HG03439 (cell line): ENCODE data around the gene ANKS4B.
"Not testable (repeated sequence)": the region's sequence is repeated elsewhere in the genome, so short reads cannot be mapped to it uniquely, and the experiment has no call there.

Source experiments
- ATAC-seq: cut with Tn5 transposase; IDR thresholded peaks from one replicate; pipeline ENCODE4 v1.9.1; 2021; ENCODE audit warnings: mild to moderate bottlenecking, moderate library complexity; ENCODE audit not compliant: unreplicated experiment

ANKS4B gene

DNA sequence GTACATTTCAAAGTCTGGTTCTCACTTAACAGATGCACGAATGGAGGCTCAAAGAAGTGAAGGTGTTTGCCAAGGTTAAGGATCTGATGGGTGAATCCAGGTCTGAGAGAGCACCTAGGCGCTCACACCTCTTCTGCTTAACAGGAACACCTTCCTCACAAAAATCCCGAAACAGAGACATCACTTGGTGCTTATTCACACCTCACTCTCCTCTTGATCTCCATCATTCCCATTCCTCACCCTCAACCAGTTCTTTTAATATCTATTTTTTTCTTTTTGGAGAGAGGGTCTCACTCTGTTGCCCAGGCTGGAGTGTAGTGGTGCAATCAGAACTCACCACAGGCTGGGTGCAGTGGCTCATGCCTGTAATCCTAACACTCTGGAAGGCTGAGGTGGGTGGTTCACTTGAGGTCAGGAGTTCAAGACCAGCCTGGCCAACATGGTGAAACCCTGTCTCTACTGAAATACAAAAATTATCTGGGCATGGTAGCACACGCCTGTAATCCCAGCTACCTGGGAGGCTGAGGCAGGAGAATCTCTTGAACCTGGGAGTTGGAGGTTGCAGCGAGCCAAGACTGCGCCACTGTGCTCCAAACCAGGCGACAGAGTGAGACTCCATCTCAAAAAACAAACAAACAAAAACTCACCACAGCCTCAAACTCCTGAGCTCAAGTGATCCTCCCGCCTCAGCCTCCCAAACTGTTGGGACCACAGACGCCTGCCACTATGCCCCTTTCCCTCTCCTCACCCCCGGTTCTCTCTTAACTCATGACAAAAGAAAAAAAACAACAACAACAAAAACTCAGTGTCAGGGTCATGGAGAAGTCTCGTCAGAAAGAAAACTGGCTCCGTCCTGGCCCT lies 29.5 kb downstream of the ANKS4B start:
- ATAC-seq = no peak

DNA sequence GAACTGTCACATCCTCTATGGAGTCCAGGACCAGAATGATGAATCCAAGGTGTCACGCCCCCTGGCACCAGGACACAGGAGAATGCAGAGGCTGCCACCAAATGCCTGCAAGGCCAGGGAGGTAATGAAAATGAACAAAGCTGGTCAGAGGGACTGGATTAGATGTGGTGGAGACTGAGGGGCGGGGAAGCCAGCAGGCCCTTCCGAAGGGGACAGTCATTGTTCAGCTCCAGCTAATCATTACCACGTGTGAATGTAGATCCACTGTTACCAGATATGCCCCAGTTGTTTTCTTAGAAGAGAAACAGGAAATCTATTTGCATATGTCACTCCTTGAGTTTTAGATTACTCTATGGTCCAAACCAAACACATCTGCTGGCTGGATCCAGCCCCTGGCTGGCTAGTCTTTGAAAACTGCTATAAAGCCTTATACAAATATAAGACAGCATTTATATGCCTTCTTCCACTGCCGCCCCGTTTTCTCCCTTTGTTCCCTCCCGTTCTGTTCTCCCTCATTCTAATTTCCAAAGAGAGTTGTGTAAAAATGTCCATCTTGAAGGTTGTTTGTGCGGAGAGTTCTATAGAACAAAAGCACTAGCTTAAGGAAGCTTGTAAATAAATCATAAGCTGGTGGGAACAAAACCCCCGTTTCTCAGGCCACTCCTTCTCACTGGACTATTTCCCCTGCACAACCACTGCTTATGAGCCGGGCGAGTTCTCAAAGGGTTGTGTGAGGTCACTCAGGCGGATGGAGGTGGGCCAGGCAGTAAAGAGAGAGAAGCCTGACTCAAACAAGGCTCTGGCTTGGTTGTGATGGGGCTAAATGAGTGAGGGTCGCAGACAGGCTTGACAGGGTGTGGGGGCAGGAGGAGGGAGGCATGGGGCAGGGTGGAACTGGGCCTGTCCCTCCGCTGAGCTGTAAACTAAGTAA lies 30.4 kb downstream of the ANKS4B start:
- ATAC-seq = no peak

DNA sequence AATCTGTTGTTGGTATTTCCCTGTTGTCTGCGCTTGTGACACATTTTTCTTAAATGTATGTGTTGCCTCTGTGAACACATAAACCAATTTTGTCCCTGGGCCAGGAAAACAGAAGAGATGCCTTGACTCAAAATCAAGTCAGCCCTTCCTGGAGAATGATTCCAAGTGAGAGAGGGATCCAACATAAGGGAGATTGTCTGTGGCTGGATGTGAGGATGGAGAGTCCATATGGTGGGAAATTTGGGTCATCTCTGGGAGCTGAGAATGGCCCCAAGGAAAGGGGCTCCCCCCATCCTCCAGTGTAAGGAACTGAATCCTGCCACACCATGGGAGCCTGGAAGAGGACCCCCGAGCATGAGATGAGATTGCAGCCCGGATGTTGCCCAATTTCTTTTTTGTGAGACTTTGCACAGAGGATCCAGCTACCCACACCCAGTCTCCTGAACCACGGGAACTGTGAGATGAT lies 31.1 kb downstream of the ANKS4B start:
- ATAC-seq = no peak

DNA sequence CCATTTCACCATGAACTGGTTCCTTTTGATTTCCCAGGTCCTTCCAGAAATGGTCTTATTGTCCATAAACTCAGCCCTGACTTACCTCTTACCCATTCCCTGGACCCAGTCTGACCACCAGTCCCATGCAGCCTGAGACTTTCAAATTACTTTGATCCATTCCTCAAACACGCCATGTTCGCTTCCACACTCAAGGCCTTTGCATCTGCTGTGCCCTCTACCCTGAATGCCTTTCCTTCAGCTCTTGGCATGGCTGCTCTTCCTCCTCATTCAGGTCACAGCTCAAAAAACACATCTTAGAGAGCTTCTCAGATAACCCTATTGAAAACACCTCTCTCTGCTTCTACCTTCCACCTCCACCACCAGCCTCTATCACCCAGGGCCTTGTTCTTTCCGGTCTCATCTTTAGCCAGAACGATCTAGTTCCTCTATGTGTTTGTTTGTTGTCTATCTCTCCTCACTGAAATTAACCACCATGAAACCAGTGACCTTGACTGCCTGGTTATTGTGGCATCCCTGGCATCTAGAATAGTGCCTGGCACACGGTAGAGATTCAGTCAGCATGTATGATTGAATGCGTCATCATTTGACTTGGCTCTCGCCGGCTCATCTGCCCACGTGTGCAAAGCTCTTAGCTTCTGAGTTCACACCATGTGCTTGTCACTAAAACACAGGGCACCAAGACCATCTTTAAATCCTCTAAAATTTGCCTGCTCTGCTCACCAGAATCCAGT lies 31.8 kb downstream of the ANKS4B start:
- no peak for ATAC-seq

DNA sequence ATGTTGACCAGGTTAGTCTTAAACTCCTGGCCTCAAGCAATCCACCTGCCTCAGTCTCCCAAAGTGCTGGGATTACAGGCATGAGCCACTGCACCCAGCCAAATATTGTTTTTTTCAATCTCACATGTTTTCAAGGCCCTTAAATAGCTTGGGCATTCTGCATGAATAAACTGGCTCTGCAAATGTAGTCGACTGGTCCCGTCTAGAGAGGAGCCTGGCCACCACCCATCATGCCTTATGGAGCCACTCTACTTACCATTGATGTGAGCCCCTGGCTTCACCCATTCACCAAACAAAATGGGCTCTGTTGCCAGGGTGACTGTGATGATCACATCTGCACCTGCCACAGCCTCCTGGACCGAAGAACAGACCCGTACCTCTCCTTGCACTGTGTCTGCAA lies 33.8 kb downstream of the ANKS4B start:
- no peak for ATAC-seq

DNA sequence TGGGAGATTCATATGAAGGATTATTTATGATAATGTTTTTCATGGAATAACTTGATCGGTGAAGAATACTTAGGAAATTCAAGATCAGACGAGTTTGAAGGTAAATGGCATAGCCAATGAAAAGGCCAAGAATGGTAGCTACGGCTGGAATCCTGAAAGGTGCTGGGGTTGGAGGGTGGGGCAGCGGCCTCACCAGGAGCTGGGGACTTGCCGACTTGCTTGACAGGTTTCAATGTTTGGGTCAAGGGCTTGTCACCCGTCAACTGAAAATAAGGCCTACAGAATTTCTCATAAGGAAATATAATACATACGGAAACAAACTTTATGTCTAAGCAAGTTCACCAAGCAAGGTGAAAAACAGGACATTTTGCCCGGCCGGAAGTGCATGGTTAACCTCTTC lies 34.7 kb downstream of the ANKS4B start:
- no peak for ATAC-seq

DNA sequence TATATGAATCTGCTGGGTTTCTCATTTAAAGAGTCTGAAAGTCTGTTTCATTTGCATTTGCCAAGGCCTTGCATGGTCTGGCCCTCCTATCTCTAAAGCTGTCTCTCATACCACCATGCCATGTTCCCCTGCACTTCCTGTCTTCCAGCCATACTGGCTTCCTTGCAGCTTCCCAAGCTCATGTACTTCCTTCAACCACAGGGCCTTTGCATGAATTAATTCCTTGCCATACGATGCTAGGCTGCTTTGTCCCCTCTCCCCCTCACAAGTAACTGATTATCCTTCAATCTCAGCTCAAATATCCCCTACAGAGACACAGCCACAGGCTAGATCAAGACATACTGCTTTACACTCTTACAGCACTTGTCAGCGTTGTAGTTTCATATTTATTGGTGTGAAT lies 38.8 kb downstream of the ANKS4B start:
- ATAC-seq = no peak

DNA sequence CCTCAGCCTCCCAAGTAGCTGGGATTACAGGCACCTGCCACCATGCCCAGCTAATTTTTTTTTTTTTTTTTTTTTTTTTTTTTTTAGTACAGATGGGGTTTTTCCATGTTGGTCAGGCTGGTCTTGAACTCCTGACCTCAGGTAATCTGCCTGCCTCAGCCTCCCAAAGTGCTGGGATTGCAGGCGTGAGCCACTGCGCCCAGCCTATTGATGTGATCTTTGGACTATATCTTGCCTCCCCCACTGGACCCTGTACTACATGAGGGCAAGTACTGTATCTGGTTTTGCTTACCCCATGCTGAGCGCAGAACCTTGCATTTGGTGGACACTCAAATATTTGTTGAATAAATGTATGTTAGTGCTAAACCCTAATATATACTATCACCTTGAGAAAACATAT lies 39.3 kb downstream of the ANKS4B start:
- ATAC-seq = not testable (repeated sequence)

DNA sequence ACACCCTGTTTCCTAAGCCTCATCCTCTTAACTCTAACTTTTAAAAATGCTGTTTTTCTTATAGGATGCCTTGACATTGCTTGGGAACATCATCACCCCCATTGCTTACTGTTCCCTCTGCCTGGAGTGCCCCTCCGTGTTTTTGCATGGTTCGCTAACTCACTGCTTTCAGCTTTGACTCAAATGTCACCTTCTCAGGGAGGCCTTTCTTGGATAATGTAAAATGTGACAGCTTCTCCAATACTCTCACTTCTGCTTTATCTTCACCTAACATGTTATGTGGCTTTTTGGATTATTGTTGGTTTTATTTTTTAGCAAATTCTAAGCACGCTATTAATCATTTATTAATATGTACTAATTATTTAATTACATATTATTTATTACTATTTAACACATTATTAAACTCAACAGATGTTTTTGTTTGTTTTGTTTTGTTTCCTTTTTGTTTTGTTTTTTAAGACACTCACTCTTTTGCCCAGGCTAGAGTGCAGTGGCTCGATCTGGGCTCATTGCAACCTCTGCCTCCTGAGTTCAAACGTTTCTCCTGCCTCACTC lies 40.8 kb downstream of the ANKS4B start:
- ATAC-seq = no peak

DNA sequence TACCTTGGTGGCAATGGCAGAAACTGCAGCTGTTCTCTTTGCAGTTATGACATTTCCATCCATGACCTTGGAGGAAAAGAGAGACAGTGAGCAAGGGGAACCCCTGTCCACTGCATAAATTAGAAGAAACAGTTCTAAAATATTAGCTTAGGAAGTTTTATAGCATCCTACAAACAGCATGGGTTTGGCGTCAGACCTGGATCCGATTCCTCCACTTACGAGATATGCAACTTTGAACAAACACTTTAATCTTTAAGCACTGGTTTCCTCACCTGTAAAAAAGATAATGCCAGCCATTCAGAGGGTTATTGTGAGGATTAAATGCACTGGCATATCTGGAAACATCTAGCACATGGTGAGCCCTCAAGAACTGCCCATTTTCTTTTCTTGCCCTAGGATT lies 42.0 kb downstream of the ANKS4B start:
- ATAC-seq = no peak

DNA sequence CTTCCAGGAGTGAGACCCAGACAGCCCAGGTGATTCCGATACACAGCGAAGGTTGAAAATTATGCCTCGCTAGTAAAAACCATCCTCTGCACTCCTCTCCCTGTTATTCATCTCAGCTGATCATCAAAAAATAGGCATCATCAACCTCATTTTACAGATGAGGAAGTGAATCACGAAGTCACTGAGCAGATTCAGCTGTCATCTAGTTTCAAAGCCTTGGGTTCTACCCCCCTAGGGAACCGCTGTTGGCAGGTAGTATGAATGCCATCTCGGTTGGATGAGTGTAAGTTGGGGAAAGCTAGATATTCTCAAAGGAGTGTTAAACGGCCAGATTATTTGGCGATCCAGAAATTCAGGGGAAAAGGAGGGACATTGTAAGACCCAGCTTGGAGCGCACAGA lies 42.6 kb downstream of the ANKS4B start:
- no peak for ATAC-seq

DNA sequence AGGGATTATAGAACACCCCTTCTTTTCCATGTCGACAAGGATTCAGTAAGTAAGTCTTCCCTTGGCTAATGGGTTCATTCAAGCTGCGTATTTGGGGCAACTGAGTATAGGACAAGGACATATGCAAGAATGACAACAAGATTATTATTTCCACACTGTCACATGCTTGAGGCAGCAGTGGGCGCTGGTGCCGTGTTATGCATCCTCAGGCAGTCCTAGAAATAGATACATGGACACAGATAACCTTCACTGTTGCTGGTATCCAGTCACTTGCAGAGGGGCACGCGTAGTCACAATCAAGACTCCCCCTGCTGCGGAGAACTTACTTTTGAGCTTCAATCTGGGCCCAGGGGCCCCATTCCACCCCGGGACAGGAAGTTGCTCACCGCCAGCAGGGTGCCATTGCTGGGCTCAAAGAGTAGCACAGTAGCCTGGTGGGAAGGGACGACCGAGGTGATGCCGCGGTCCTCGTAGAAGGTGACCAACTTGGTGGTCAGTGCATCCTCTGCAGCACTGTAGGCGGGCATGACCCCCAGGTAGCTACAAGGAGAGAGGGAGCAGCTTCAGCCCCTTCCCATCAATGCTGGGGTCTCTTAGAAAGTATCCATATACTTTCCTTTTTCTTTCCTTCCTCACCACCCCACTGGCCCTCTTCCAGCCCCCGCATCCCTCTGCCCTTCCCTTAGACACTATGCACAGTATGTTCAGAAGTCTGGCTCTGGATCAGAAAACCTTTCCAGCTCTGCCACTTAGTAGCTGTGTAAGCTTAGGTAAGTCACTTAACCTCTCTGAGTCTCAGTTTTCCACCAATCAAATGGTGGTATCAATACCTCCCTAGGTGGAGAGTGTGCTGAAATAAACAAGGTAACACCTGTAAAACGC lies 43.8 kb downstream of the ANKS4B start:
- ATAC-seq = no peak

DNA sequence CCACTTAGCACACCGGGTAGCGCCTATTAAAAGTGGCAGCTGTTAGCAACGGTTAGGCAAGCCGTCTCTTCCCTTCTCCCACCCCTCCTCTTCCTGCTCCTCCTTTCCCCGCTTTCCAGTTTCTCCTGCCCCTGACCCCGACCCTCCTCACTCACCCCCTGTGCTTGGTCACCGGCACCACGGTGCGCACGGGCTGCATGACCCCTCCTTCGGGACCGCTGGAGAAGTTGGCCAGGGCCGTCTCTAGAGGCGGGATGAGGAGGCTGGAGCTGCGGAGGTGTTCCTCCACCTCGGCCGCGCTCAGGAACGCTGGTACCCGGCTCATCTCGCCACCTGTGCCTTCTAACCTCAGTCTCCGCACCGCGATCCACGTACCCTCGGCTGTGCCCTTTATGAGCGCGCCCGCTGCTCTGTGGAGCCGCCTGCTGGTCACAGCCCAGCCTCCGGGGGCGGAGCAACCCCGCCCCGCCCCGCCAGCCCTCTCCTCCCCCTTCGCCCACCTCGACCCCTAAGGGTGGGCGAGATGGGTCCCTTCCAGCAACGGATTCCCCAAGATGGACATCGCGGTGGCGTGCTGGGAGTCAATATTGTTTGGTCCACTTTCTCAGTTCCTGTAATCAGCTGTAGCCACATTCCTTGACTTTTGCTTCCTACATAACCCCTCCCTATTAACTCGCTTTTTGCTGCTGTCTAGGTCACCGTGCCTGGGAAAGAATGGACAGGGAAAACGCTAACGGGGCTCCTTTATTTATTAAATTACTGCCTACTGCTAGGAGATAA lies 44.6 kb downstream of the ANKS4B start, which contains the start of gene CRYM:
Gene CRYM, minus strand, starts transcription at position 364 of the 780 bp plus-strand sequence. Its CDS starts 39 bp downstream, at position 325.
- no peak for ATAC-seq

DNA sequence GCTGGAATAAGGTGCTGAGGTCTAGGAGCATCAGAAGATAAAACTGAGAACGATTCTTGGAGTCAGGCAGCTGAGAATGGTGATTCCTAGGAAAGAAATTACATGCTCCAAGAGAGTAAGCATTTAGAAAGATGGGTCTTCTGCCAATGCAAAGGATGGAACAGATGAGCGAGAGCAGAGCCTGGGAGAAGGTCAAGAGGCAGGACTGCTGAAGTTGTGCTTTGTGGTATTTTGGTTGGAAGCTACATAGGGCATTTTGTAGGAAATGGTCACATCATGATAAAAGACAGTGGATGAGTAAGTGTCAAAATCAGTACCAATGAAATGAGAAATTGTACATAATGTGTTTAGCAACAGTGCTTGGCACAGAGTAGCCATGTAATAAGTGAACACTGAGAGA lies 46.0 kb downstream of the ANKS4B start:
- ATAC-seq = no peak

DNA sequence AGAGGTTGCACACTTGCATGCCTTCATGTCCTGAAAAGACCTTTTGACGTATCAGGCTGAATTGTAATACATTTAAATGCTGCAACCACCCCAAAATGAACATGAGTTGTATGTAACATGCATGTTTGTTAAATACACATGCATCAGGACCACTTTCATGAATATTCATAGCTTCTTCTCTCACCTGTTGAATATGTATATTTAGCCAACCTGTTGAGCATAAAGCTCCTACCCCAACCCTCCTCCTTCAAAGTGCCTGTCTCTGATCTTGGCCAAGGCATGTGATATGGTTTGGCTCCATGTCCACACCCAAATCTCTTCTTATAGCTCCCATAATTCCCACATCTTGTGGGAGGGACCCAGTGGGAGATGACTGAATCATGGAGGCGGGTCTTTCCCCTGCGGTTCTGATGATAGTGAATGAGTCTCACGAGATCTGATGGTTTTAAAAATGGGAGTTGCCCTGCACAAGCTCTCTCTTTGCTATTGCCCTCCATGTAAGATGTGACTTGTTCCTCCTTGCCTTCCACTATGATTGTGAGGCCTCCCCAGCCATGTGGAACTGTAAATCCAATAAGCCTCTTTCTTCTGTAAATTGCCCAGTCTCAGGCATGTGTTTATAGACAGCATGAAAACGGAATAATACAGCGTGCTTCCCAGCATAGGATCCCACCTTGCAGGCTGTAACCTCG lies 48.3 kb downstream of the ANKS4B start:
- ATAC-seq = no peak

DNA sequence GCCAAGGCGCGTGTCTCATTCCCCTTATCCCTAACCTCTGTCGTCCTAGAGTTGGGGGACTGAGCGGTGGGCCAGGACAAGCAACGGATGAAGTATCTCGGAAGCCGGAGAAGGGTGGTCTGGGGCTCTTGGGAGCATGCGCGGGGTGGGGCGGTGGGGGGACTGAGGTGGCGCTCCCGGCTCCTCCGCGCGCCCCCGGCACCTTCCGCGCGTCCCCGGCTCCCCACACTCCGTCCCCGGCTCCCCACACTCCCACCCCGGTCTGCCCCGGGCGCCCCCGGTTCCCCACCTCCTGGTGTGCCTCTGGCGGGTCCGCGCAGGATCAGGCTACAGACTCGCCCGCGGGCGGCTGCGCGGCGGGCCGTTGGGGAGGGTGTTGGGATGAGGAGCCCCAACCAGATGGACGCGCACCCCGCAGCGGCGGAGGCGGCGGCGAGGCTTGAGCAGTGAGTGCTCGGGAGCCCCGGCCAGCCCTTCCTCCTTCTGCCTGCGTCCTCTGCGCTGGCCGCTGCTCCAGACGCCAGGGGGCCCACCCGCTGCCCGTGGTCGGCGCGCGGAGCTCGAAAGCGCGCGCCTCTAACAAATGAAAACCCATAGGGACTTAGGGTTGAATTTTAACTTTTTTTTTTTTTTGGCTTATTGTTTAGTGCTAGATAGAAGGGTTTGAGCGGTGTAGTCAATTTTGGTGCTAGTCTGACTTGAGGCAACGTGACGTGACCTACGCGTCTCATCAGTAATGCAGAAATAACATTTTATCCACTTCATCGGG lies 50.2 kb downstream of the ANKS4B start:
- no peak for ATAC-seq

DNA sequence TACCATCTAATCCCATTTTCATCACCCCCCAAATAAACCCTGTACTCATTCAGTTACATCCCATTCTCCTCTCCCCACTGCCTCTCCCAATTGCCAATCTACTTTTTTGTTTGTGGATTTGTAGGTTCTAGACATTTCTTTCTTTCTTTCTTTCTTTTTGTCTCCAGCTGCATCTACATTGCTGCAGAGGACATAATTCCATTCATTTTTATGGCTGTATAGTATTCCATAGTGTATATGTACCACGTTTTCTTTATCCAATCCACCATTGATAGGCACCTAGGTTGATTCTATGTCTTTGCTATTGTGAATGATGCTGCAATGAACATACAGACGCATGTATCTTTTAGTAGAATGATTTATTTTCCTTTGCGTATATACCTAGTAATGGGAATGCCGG lies 50.9 kb downstream of the ANKS4B start:
- no peak for ATAC-seq

DNA sequence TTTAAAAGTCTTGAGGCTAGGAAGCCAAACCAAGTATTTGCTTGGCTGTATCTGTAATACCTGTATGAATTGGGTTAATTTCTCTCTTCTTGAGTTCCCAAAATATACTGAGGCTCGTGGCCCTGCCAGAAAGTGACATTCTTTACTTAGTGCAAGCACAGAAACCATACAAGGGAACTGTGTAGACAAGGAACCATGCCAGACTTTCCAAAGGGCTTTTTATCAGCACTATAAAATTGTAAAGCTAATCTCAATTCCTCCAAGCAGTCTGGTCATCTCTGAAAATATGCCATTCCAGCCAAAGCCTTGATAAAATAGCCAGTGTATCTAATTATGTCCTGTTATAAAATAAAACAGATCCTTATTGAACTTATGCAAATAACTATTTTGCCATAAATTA lies 51.8 kb downstream of the ANKS4B start:
- no peak for ATAC-seq
